Lower leg skin (tissue), 3 donors: ENCODE results near the gene STK4.

ENCODE experiments used
- CTCF ChIP-seq, 3 donors: fragments of 450-650 bp; IDR thresholded peaks; one replicate each; pipeline ENCODE4 v1.5.1; 2016; ENCODE audit warnings: antibody characterized with exemption in 3 of 3, mild to moderate bottlenecking in 3 of 3, moderate library complexity in 2 of 3
- POLR2A ChIP-seq, 2 donors: fragments of 450-650 bp; IDR thresholded peaks; one replicate each; pipeline ENCODE4 v1.6.1; 2016 to 2017; ENCODE audit warnings: antibody characterized with exemption in 2 of 2, mild to moderate bottlenecking in 1 of 2, moderate library complexity in 1 of 2

DNA sequence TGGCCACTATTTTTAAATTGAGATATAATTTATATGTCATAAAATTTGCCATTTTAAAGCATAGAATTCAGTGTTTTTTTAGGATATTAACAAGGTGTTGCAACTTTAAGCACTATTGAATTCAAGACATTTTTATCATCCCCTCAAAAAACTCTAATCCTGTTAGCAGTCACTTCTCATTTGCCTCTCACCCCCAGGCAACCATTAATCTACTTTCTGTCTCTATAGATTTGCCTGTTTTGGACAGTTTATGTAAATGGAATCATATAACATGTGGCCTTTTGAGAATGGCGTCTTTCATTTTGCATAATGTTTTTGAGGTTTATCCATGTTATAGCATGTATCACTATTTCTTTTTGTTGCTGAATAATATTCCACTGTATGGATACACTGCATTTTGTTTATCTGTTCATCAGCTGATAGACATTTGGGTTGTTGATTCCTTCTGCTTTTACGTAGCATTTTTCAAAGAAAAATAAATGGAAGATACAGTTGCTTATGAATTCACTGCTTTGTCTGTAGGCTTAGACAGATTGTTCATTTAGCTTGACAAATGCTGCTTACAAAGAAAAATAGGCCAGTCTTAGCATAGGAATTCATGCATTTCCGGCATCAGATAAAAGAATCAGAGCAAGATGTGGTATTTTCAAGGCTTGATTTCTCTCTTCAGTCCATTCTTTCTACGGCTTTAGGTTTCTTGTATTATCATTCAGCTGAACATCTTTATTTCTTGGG lies 52.9 kb downstream of the STK4 start:
- TF ChIP-seq POLR2A (IDR thresholded peaks at IDR 0.05): no peak
- TF ChIP-seq CTCF (IDR thresholded peaks at IDR 0.05): no peak
